Right lung (tissue), 5 donors: Measurements from ENCODE around the gene HOXB8. TPM values are rescaled to one million over a fixed set of nuclear protein-coding genes. Genes with fewer than 3 reads are reported as not detected.

Experiments used
- DNase-seq, 2 donors: peaks; one replicate each; pipeline ENCODE4 v3.0.0-alpha.2; 2013
- polyA plus RNA-seq, 5 donors: library from polyadenylated mRNA; unstranded; fragments of 120-200 nt; gene quantifications; one replicate each; pipeline versions ENCODE4 v1.2.1 to v1.2.3, GENCODE V29; 2013; ENCODE audit warnings: inconsistent platforms in 1 of 5, low replicate concordance in 1 of 5; ENCODE audit not compliant: insufficient read length in 5 of 5, insufficient read depth in 1 of 5

HOXB8 gene
- polyA plus RNA-seq, 5 donors: 0.33 to 0.70 (median 0.48) TPM

- DNase-seq: no peak
Observed at GRCh38 chr17:48569674-48570324, 45.3 kb downstream of the HOXB8 start.

GRCh38 chr17:48569240-48569582 lies 45.9 kb downstream of the HOXB8 start:
- DNase-seq: no peak

GRCh38 chr17:48568499-48569239 lies 46.4 kb downstream of the HOXB8 start:
- DNase-seq: no peak

GRCh38 chr17:48567646-48568354 lies 47.3 kb downstream of the HOXB8 start:
- no peak for DNase-seq

- DNase-seq: no peak
Observed at GRCh38 chr17:48567209-48567608, 47.9 kb downstream of the HOXB8 start.

GRCh38 chr17:48566717-48567116 lies 48.4 kb downstream of the HOXB8 start:
- DNase-seq: no peak

GRCh38 chr17:48565925-48566710 lies 49.0 kb downstream of the HOXB8 start:
- no peak for DNase-seq

- no peak for DNase-seq
Observed at GRCh38 chr17:48565022-48565554, 50.0 kb downstream of the HOXB8 start.

- no peak for DNase-seq
Observed at GRCh38 chr17:48564188-48565021, 50.7 kb downstream of the HOXB8 start.

GRCh38 chr17:48563867-48564187 lies 51.3 kb downstream of the HOXB8 start:
- DNase-seq: no peak

GRCh38 chr17:48563385-48563838 lies 51.7 kb downstream of the HOXB8 start:
- no peak for DNase-seq

GRCh38 chr17:48562934-48563333 lies 52.2 kb downstream of the HOXB8 start:
- no peak for DNase-seq

Other genes with a start within 250 kb of the HOXB8 start
- 1 to 10 TPM; 1.3 to 2.8 (median 2.0) TPM for gene SKAP1, start 185.1 kb downstream of the HOXB8 start, polyA plus RNA-seq
- gene HOXB1, start 84.3 kb downstream of the HOXB8 start, polyA plus RNA-seq: under 1 TPM in 4 of 5 donors, not detected in 1; 0.05 to 0.27 (median 0.16) TPM
- gene HOXB2, start 70.2 kb downstream of the HOXB8 start, polyA plus RNA-seq: 10 to 100 TPM; 25.8 to 37.5 (median 30.0) TPM
- 10 to 100 TPM; 10.7 to 14.3 (median 12.6) TPM for gene HOXB4, start 36.9 kb downstream of the HOXB8 start, polyA plus RNA-seq
- 10 to 100 TPM; 74.3 to 95.5 (median 89.1) TPM for gene HOXB3, start 25.1 kb downstream of the HOXB8 start, polyA plus RNA-seq
- 10 to 100 TPM; 28.0 to 34.6 (median 29.8) TPM for gene HOXB5, start 21.5 kb downstream of the HOXB8 start, polyA plus RNA-seq
- 10 to 100 TPM; 11.9 to 14.9 (median 13.3) TPM for gene HOXB6, start 10.3 kb downstream of the HOXB8 start, polyA plus RNA-seq
- 1 to 10 TPM; 6.2 to 8.7 (median 7.4) TPM for gene HOXB7, start 4.3 kb downstream of the HOXB8 start, polyA plus RNA-seq
- gene HOXB9, start 11.1 kb upstream of the HOXB8 start, polyA plus RNA-seq: under 1 TPM in 1 of 5 donors, not detected in 4; 0.31 TPM
- not detected for gene PRAC1, start 107.2 kb upstream of the HOXB8 start, polyA plus RNA-seq
- not detected for gene PRAC2, start 107.9 kb upstream of the HOXB8 start, polyA plus RNA-seq
- under 1 TPM in 1 of 5 donors, not detected in 4; 0.10 TPM for gene HOXB13, start 113.5 kb upstream of the HOXB8 start, polyA plus RNA-seq
- 1 to 10 TPM in 4 of 5 donors, under 1 TPM in 1; 0.84 to 1.9 (median 1.6) TPM for gene TTLL6, start 201.9 kb upstream of the HOXB8 start, polyA plus RNA-seq
- gene CALCOCO2, start 215.7 kb upstream of the HOXB8 start, polyA plus RNA-seq: 100 to 1,000 TPM in 4 of 5 donors, 10 to 100 TPM in 1; 86.0 to 124 (median 118) TPM